GM21528 (cell line): ENCODE measurements around the gene GPR171.

Source experiments
- ATAC-seq: cut with Tn5 transposase; IDR thresholded peaks from one replicate; pipeline ENCODE4 v1.9.1; 2021; ENCODE audit warnings: mild to moderate bottlenecking, moderate library complexity; ENCODE audit not compliant: unreplicated experiment, low FRiP score

GPR171 gene

DNA sequence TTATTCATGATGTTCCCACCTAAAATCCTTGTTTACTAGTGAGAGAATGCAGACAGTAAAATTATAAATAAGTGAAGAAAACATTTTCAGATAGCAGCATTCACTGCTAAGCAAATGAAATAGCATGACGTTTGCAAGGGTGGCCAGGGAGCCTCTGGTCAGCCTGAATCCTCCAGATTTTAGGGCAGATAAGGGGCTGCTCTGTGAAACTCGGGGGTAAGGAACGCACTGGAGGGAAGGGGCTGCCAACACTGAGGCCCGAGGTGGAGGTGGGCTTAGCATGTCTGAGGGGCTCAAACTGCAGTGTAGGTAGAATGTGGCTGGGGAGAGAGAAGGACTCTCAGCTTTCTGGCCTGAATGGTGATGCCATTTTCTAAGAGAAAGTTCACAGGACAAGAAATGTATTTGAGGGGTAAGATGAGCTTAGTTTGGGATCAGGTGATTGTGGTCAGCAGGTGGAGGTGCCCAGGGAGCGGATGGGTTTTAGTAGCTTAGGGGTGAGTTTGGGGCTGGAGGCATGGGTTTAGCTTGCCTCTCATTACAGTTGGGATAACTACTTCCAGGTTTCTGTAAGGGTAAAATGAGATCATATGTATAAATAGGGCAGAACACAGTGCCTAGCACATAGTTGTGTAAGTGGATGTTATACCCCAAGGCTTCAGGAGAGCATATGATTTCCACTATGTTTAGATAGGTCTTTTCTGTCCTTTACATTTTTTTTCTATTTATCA, 20.5 kb downstream of the GPR171 start:
- no peak for ATAC-seq

DNA sequence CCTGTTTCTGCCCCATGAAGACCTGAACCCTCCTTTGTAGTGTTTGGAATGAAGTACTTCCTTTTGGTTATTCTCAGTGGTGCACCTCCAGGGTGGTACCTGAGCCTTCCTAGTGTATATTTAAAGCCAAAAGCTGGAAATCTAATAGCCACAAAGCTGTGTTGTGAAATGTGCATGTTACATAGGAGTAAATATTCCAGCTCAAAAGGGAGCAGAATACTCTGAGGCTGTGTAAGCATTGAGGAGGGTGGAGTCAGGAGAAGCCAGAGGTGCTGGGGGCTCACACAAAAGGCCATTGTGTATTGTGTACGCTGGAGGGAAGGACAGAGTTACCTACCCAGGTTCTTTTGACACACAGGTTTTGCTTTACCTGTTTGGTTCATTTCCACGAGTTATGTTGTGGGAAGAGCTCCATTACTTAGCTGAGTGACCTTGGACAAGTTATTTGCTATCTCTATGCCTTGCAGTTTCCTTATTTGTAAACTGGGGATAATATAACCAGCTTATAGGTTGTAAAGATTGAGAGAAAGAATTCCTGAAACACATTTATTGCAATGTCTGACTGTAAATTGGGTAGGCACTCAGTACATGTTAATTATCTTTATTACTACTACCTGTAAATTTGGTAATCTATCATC, 24.7 kb downstream of the GPR171 start:
- ATAC-seq: no peak

DNA sequence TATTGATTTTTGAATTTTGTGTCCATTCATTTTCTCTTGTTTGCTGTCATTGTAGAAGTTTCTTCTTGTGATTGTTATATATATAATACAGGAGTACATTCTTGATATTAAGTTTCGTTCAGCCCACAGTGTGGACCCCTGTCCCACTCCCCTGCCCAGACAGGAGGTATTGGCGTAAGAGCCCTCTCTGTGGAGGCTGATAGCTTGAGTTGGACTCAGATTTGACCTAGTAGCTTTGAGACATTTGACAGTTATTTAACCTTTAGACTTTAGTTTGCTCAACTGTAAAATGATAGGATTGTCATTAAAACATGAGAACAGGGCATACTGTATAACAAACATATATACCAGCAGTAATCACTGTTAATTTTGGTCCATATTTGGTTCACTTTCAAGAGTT, 27.1 kb downstream of the GPR171 start:
- ATAC-seq: no peak

DNA sequence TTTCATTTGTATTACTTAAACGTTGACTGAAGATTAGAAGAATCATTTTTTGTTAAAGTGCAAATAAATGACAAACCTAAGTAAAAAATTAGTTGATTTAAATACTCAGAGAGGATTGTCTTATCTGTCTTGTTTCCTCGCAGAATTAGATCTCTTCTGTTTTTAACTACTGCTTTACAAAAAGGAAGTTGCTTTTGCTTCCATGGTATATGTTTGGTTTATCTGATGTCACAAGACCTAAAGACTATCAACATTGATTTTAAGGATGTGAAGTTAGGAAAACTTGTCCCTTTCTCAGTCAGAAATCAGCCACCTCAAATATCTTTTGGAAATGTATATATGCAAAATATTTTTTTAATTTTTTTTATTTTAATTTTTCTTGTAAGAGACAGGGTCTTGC, 28.7 kb downstream of the GPR171 start:
- ATAC-seq: no peak

DNA sequence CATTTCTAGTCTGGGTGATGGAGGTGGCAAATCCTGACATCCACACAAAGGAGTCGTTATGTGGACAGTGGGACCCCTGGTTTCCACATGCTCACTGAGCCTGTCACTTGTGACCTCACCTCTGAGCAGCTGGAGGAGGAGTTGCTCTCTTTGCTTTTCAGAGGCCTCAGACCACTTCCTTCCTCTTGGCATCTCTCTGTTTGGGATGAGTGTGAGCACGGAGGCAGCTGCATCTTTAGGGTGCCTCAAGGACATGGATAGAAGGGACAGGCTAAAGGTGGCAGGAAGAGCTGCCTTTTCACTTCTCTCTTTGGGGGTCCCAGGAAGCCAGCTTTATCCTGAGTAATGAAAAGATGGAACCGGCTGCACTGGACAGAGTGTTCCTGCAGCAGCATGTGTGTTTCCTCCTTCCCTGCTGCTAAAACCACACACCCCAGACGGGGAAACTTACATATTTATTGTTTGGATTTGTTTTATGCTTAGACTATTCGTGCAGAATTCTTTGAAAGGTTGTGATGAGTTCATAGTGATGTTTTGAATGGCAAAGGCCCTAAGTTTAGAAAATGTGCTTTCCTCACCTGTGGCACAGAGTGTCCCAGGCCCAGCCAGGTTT, 31.8 kb downstream of the GPR171 start:
- peak; percentile 72 for ATAC-seq

DNA sequence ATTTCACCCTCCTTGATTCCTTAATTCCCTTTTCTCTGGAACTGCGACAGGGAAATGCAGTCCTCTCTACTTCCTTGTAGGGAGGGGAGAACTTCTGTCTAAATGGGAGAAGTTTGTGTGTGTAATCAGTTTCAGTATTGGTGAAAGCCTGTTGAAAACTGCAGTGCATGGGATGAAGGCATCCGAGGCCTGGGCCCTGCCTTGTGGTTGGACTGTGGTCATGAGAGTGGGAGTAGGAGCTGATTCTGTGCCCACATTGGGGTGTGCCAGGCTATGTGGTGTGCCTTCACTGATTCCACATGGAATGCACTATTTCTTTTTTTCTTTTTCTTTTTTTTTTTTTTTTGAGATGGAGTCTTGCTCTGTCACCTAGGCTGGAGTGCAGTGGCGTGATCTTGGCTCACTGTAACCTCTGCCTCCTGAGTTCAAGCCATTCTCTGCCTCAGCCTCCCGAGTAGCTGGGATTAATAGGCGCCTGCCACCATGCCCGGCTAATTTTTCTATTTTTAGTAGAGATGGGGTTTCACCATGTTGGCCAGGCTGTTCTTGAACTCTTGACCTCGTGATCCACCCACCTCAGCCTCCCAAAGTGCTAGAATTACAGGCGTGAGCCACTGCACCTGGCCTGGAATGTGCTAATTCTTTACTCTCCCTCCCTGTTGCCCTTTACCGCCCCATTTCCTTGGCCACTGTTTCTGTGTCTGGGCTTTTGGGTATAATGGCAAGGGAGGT, 32.9 kb downstream of the GPR171 start:
- ATAC-seq: peak; percentile 42

DNA sequence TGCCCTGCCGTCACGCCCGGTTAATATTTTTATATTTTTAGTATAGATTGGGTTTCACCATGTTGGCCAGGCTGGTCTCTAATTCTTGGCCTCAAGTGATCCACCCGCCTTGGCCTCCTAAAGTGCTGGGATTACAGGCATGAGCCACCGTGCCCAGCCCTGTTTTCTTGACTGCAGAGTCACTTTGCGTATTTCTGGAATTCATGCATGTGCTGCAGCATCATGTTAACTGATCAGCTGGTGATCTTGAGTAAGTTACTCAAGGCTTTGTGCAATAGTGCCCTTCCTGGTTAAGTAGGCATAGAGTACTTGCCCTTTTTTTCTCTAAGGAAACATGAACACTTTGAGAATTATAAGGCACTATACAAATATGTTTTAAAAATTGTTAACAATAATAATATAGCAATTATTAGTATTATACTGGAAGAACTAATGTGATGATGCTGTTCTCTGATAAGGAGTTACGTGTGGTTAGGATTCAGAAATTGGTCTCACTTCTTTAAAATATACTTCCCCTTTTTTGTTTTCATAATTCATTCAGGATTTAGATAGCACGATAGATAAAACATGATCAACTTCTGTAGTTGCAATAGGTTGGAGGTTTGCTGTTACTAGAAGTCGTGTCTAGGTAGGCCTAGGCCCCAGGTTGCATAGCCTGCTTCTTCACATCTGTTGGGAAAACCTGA, 33.6 kb downstream of the GPR171 start:
- ATAC-seq: peak; percentile 43

DNA sequence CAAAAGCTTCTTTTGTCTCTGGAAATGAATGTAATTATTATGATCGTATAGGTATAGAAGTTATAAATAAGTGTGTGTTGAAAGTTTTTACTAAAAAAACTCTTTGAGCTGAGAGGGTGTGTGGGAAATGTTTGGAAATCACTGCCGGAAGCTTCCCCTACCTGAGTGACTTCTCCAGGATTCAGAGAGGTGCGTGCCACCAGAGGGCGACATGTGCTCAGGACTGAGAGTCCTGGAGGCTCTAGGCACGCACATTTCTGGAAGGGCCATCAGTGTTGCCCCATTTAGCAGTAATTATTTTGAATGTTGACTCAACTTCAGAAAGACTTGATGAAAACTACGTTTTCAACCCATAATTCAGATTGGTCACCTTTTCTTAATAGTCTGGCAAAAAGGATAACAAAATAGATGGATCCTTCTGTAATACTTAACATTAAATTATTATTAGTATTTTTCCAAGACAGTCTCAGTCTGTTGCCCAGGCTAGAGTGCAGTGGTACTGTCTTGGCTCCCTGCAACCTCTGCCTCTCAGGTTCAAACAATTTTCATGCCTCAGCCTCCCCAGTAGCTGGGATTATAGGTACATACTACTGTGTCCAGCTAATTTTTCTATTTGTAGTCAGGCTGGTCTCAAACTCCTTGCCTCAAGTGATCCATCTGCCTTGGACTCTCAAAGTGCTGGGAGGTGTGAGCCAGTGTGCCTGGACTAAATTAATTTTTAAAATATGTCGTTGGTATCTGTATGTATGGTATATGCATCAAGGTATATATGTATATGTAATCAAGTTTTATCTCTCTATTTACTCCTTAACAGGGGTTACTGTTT, 34.5 kb downstream of the GPR171 start:
- ATAC-seq: peak; percentile 62

DNA sequence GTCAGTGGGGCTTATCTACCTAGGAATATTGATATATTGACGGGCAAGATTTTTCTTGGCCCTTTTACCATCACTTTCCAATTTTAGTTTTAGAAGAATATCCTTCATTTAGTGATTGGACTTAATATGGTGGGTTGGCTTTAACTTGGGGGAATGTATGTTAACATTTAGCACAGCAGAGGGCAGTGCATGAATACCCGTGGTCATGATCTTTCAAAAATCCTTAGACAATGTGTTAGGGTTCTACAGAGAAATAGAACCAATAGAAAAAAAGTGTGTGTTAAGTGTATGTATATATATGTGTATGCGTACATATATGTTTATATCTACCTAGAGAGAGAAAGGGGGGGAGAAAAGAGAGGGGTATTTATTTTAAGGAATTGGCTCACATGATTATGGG, 36.9 kb downstream of the GPR171 start:
- no peak for ATAC-seq

DNA sequence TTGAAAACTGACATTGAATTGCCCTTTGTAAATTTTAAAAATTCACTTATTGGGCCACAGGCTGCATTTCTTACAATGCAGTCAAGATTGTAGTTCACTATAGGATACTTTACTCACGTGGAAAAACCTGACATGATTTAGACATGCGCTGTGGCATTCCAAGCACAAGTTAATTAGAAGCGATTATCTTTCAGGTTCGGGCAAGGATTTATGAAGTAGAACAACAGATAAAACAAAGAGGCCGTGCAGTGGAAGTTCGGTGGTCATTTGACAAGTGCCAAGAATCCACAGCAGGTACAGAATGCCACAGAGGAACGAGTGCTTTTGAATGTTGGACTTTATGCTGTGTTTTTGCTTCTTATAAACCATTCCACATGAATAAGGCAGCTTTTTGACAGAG, 37.8 kb downstream of the GPR171 start:
- ATAC-seq: no peak

DNA sequence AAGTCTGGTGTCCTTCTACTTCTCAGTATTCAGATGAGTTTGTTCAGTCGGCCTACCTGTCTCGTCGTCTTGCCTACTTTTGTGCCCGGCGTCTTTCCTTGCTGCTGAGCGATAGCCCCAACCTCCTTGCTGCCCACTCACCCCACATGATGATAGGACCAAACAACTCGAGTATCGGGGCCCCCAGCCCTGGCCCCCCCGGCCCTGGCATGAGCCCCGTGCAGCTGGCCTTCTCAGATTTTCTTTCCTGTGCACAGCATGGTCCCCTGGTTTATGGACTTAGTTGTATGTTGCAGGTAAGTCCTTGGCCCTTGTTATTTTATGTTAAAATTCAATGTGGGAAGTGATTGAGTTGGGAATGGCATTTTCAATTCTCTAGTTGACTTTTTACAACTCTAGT, 43.2 kb downstream of the GPR171 start:
- no peak for ATAC-seq

DNA sequence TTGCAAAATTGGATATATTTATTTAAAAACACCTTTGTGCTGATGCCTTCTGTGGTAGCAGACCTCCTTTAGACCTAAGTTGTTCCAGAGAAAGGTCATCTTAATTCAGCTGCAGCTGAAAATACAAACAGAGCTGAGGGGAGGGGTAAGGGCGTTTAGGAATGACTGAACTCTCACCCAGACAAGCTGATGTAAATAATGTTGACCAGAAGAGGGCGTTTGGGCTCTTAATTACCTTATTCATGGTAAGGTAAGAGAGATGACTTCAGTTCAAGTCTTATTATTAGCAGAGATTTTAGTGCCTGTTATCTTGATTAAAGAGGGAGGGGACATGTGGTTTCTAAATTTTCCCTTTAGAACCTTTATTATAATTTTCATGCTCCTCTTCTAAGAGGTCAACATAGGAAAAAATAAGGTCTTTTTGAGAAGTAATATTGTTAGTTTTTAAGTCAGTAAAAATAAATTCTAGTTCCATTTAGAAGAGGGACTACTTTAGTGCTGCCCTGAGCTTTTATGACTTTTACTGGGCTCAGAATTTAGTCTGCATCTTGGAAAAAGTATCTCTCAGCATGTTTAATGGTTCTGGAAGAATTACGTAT, 46.3 kb downstream of the GPR171 start:
- peak; percentile 78 for ATAC-seq

DNA sequence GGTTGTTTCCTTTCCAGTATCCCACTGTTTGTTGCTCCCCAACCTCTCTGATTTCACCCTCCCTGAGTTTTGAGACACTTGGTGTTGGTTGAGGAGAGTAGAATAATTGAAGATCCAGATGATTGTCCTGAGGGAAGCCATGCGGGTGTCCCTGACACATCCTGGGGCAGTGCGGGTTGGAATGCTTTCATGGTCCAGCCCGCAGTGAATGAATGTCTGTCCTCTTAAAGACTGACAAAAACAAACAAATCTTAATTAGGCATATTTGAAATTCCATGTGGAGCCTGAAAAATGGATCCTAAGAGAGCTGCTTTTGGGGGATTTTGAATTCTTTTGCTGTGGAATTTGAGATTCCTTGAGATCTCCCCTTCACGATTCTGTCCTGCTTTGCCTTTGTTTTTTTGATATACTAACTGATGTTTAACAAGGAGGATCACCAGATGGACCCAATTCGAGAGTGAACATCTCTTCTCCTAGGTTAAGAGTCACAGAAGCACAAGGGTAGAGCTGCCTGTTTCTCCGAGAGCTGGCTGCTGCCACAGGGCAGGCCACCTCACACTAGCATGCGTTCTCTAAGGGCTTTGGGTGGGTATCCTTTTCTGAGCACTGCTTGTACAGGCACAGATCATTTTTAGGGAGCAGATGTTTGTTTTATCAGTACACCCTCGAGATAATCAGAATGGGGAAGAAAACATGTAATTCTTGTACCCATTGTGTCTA, 47.4 kb downstream of the GPR171 start:
- ATAC-seq: no peak

DNA sequence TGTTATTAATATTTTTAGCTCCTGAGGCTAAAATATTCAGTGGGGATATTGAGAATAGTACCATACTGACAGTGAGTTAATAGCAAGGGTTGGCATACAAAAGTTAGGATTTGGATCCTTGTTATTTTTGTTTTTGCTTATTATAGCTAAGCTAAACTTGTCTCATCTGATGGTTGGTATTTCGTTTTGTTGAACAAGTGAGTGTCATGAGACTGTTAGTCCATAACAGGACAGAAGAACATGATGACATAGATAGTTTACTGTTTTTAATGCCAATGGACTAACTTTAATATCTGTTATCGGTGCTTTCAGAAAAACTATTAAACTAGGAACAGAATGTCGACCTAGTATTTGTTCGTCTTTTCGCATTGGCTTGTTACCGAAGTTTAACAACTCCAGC, 48.5 kb downstream of the GPR171 start:
- no peak for ATAC-seq

DNA sequence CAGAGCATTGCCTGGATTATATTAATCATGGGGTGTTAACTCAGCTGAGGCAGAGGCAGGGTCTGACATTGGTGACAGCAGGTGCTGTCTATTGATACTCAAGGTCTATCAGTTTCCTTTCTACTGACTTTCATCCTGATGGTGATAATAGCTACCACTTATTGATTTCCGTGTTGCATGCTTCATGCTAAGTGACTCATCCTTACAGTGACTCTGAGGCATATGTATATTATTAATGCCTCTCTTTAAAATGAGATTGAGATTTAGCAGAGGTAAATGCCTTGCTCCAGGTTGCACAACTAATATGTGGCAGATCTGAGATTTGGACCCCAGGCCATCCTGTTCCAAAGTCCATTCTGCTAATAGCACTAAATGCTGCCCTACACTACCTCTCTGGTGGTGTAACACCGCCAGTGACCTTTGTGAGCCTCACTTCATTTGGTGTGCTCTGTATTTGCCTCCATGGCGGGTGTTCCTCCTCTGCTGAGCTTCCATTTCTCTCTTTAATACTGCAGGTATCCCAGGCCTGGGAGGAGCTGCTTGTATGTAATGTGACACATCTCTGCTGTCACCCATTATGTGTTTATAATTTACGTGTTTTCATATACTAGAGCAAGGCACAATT, 50.4 kb downstream of the GPR171 start:
- ATAC-seq: no peak
